CD4-positive, alpha-beta T cell treated with Interleukin-15 for 1 hour (primary cell): ENCODE data around the gene NPC2.

Experiments
- DNase-seq: peaks from one replicate; pipeline ENCODE4 v3.0.0-alpha.2; 2020

Gene NPC2

DNA sequence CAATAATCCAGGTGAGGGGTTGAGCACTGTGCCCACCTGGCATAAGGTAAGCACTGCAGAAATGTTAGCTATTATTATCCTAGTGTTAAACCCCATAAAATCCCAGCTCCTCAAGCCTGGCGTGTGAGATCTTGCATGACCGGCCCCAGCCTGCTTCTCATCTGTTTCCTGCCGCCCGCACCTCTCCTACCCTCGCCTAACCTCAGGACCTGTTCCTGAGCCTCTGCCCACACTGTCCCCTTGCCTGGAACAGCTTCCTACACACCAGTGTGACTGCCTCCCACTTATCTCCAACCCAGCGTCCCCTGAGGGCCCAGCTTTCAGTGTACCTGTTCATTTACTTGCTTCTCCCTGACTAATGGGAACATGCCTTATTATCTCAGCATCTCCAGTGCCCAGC, 25.1 kb upstream of the NPC2 start:
- peak; percentile 6 for DNase-seq

DNA sequence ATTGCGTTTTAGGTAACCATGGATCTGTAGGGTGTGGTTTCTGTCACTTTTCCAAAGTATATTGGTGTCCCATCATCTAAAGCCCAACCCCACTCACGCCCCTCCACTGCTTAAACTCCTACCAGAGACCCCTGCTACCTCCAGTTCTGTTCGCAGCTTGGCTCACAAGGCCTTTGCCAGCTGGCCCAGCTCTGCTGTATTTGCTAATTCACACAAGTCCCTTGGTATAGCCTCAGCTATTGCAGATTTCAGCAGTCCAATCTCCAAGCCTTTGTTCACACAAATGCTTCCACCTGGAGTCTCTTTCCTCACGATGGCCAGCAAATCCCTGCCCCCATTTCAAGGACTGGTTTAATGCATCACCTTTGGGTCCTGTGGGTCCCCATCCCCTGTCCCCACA, 24.6 kb upstream of the NPC2 start:
- peak; percentile 2 for DNase-seq

- no peak for DNase-seq
Measured at GRCh38 chr14:74516451-74517160, 23.5 kb upstream of the NPC2 start.

GRCh38 chr14:74515891-74516412, 22.8 kb upstream of the NPC2 start:
- DNase-seq, result no peak

DNA sequence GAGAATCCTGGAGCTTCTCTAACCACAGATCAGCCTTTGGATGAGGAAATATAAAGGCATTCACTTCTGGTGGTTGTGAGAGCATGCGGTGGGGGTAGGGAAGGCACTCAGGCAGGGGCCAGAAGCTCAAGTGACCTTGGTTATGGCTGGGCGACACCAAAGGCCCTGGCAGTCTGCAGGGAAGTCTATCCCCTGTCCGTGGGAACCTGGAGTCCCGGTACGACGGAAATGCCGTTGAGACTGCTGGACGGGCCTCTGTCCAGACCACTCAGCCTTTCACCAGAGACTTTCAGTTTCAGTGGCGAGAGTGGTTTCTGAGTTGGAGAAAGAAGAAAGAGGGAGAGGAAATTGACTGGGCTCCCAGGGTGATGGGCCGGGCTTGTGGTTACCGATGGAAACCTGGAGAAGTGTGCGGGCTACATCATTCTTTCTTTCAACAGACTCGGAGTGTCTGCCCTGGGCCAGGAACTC, 21.4 kb upstream of the NPC2 start:
- no peak for DNase-seq

DNA sequence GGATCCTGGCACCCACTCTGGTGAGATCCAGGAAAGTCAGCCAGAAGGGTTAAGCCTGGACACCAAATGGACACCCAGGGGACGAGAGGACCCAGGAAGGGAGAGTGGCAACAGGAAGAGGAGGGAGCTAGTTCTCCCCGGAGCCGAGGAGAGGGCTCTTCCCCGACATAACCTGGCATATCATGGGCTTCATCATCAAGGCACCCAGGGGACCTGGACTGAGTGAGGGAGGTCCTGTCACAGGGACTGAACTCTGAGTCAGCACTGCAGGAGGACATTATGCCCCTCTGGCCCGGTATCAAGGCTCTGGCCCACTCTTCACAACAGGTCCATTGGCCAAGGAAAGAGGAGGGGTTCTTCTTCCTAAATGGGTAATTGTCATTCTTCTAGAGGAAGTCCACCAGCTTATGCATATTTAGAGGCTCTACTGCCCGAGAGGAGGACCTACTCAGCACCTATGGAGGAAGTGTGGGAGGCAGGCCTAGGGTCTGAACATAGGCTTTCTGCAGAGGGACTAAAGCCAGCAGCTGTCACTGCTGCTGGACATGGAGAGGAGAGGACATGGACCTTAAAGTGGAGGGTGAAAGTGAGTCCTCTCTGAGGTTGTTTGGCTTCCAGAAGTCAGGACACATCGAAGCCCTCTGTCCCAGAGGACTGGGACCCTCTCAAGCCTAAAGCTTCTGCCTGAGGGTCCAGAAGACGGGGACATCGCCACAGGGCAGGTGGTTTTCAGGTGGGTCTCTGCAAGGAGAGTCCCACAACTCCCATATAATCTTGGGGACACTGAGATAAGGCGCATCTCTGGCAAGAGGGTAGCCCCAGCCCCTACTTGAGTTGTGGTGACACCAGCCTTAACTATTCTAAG, 19.1 kb upstream of the NPC2 start:
- DNase-seq, result no peak

DNA sequence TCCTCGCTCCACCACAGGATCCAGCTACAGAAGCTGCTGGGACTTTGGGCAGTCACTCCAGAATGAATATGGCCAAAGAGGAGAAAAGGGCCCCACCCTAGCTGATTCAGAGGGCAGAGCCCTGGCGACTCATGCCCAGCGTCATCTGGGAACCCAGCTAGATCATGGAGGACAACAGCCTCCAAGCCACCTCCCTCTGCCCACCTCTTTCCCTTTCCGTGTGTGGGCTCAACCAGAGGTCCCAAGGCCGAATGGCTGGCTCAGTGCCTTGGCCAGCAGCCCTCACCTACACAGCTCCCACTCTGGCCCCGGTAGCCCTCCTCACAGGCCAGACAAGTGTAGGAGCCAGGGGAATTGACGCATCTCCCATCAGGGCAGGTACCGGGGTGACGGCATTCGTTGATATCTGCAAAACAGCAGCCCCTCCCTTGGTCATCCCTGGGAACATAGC, 17.9 kb upstream of the NPC2 start:
- no peak for DNase-seq

GRCh38 chr14:74510223-74510931, 17.3 kb upstream of the NPC2 start:
- DNase-seq, result no peak

GRCh38 chr14:74509587-74510222, 16.6 kb upstream of the NPC2 start:
- no peak for DNase-seq

DNA sequence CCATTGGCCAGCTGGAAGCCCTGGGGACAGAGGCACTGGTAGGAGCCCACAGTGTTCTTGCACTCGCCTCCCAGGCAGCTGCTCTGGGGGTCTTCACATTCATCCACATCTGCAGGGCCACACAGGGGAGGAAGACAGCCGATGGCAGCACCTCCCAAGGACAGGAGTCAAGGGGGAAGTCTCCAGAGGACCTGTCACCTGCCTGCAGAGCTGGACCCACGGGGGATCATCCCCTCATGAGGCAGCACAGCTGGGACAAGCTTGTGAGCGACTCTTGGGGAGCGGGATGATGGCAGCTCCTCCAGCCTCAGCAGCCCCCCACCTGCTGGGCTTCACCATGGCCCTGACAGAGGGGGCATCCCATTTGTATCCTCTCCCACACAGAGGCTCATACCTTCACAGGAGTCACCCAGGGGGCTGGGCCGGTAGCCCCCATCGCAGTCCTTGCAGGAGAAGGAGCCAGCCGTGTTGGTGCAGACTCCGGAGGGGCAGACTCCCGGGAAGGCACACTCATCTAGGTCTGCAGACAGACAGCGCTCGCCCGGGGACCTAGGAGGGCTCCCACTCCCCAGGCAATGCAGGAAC, 15.8 kb upstream of the NPC2 start:
- DNase-seq, result no peak

GRCh38 chr14:74508292-74508731, 15.2 kb upstream of the NPC2 start:
- DNase-seq, result no peak

DNA sequence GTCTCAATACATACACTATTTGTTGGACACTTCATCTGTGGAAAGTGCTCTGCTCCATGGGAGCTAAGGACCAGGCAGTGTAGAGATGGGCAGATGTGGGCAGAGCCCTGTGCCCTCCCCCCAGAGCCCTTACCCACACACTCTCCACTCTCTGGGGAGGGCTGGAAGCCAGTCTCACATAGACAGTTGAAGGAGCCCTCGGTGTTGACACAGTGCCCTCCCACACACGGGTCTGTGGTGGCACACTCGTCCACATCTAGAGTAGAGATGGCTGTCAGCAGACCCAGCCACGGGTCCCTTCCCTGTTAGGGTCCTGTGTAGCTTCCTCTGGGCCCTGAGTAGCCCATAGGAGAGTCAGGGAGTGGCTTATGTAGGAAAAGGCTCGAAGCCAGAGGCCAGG, 14.7 kb upstream of the NPC2 start:
- DNase-seq, result no peak

- DNase-seq, result no peak
Measured at GRCh38 chr14:74507085-74507484, 14.0 kb upstream of the NPC2 start.

- DNase-seq, result no peak
Measured at GRCh38 chr14:74506411-74506851, 13.3 kb upstream of the NPC2 start.

DNA sequence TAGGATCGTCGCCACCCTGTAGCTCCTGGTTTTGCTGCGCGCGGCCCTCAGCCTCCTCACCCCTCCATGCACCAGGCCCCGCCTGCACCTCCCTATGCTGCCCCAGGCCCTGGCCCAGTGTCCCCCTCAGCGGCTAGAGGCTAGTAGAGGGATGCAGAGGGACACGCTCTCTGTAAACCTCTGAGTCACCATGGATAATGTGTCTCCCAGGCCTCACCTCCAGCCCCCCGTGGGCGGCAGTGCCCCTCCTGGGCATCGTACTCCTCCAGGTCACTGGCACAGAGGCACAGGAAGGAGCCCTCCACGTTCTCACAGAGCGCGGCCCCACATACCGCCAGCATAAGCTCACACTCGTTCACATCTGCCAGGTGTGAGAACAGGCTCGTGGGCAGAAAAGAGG, 12.7 kb upstream of the NPC2 start:
- DNase-seq, result no peak

GRCh38 chr14:74504874-74505720, 12.0 kb upstream of the NPC2 start:
- DNase-seq, result no peak

DNA sequence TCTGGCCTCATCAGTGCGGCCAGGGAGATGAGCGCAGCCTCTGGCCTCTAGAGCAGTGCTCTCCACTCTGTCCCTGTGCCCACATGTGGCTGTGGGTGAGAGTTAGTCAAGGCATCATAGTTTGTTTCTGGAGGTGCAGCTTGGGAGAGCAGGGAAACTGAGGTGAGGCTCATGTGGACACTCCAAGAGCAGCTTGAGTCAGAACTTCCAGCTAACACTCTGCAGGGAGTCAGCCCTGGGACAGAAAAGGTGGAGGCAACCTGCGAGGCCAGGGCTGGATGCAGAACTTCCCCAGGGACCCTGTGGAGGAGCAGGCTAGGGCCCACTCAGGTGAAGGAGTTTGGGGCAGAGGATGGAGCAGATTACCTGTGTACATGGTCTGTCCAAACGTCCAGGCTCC, 11.3 kb upstream of the NPC2 start:
- DNase-seq, result no peak

- no peak for DNase-seq
Measured at GRCh38 chr14:74503938-74504335, 10.8 kb upstream of the NPC2 start.

DNA sequence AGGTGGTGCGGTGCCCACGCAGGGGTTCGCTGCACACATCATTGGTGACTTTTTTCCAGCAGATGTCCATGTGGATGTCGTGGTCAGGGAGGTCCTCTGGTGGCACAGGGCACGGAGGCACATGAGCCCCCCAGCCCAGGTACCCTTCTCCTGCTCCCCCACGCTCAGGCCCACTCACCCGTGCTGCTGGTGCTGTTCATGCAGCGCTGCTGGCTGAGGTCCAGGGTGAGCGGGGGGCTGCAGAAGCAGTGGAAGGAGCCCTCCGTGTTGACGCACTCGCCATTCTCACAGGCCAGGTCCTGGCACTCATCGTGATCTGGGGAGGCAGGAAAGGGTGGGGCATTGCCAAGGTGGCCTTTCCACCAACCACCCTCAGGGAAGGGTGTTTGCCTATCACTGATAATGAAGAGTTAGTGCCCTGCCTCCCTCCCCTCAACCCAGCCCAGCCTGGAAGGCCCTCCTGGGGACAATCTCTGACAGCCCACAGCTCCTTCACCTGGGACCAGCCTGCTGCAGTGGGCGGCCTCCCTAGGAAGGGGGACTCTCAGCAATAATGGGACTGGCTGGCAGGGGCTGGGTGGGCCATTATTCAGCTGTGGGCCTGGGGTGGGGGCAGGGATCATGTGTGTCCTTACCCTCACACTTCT, 10.3 kb upstream of the NPC2 start:
- DNase-seq, result no peak

- no peak for DNase-seq
Measured at GRCh38 chr14:74502236-74503019, 9.3 kb upstream of the NPC2 start.
